GM15510 (cell line): ENCODE results near the gene CHURC1.

ENCODE experiments used
- POLR2A ChIP-seq: IDR thresholded peaks from 3 replicates; pipeline ENCODE4 v1.6.1; 2011; ENCODE audit warnings: borderline replicate concordance; ENCODE audit not compliant: insufficient read length; ENCODE audit errors: extremely low read depth

CHURC1 gene

DNA sequence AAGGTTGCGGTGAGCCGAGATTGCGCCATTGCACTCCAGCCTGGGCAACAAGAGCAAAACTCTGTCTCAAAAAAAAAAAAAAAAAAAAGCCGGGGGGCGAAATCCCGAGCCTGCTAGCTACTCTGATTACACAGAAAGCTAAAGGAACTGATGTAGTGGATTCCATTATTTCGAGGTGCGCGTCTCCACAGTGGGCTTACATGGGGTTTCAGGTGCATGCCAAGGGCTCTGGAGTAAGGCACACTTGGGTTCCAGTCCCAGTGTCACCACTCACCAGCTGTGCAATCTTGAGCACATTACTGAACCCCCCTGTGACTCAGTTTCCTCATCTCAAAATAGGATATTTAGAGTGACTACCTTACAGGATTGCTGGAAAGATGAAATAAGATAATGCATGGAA lies 59.6 kb downstream of the CHURC1 start:
- no peak for TF ChIP-seq POLR2A

DNA sequence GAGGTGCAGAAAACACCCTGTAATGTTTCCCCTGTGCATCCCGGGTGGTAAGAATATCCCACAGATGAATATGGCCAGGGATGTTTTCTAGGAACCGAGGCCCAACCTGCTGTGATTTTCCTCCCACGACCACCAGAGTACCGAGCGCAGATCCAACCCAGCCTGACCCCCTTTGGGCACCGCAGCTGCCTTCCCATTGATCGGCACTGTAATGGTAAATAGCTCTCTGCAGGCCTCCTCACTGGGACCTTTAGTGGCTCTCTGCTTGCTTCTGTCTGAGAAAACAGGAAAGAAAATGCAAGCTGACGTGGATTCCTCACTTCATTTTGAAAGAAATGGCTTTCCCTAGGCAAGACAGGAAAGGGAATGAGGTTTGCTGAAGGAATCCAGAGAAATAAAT lies 60.3 kb downstream of the CHURC1 start:
- TF ChIP-seq POLR2A: no peak

DNA sequence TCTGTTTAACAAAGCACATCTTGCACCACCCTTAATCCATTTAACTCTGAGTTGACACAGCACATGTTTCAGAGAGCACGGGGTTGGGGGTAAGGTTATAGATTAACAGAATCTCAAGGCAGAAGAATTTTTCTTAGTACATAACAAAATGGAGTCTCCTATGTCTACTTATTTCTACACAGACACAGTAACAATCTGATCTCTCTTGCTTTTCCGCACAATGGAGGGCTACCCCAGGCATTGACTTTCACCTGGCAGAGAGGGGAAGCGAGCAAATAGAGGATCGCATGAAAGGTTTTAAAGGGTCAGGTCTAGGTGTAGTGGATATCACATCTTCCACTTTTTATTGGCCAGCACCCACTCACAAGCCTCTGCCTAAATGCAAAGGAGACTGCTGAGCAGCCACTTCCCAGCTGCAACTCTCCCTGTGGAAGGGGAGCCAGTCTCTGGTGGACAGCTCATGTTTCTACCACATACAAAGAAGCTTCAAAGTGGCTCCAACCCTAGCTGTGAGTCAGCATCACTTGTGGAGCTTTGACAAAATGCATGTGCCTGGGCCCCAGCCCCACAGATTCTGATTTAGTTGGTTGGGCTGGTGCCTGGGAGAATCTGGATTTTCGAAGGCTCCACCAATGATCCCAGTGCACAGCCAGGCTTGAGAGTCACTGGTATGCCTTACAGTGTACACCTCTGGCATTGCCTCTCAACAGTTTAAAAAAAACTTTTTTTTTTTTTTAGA lies 65.2 kb downstream of the CHURC1 start:
- no peak for TF ChIP-seq POLR2A

DNA sequence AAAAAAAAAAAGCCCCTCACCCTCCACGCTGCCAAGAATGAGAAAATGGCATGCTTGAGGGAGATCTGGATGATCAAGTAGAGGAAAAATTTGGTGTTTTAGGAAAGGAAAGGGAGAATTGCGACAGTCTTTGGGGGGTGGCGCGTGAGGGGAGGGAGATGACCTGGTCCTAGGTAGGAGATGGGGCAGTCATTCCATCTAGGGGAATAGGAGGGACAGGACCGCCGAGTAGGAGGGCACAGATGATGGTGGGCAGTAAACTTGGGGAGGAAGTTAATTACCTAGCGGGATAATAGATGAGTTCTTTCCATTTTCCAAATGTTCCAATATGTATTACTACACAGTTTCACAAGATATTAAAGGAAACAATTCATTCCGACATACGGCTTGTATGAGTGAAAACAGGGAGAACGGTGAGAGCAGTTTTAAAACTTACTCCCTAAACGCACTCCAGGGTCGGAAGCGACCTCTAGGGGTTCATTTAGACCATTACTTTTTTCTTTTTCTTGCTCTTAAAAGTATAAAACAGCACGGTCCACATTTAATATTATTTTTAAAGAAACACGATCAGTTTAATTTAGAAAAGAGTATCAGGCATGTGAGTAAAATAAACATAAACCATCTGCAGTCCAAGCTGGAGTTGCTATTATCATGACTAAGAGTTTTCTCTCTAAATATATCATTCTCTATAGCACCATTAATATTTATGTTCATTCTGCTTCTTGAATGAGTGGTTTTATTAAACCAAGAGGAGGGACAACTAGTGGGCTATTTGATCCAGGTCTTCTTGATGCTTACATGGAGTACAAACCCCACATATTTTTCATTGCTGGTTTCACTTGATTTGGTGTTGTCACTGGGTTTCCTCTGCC lies 69.4 kb downstream of the CHURC1 start:
- TF ChIP-seq POLR2A: no peak
